ENCODE data around the gene CALHM1. TPM values are rescaled to one million over a fixed set of nuclear protein-coding genes. Genes with fewer than 3 reads are reported as not detected.
"Not testable (repeated sequence)": the region's sequence is repeated elsewhere in the genome, so short reads cannot be mapped to it uniquely, and the experiment has no call there.

Gene CALHM1
- total RNA-seq, 1 donor from 2014 or later, result not detected

DNA sequence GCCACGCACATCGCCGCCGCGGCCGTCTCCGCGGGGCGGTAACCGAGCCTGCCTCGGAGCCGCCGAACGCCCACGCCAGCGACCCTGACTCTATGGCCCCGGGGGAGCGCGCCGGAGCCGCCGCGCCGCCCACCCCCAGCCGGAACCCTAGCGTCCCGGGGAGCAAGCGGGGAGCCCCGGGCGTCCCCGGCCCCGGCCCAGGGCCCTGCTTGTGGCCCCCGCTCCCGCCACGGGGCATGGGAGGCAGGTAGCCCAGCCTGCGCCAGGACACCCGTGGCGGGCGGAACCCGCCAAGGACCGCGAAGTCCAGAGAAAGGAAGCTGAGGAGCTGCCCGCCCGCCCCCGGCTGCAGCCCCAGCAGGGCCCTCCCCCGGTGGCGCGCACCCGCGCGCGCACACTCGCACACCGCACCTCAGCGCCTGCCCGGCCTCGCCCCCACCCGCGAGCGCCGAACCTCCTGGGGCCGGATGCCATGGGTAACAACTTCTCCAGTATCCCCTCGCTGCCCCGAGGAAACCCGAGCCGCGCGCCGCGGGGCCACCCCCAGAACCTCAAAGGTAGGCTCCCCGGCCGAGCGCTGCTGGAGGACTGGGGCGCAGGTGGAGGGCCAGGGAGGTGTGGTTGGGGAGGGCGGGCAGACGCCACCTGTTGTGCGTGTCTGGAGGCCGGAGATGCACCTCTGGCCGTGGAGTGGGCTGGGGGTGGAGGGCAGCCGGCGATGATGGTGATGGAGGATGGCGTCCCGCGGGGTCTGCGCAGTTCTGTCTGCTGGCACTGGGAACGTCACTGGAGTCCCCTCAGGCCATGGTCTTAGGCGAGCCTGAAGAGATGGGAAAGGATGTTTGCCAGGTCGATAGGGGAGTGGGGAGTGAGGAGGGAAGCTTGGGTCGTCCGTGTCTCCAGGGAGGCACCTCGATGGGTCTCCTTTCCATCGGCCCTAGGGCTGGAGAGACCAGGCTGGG lies 35.5 kb upstream of the CALHM1 start:
- TF ChIP-seq CTCF (conservative IDR thresholded peaks at IDR 0.05; ENCODE audit: low read depth, low read length), result no peak
- peak overlapping the region; percentile 40 for H3K4me3 ChIP-seq (ENCODE audit: low read depth, low read length)
- DNase-seq (ENCODE audit: low read depth), result no peak

DNA sequence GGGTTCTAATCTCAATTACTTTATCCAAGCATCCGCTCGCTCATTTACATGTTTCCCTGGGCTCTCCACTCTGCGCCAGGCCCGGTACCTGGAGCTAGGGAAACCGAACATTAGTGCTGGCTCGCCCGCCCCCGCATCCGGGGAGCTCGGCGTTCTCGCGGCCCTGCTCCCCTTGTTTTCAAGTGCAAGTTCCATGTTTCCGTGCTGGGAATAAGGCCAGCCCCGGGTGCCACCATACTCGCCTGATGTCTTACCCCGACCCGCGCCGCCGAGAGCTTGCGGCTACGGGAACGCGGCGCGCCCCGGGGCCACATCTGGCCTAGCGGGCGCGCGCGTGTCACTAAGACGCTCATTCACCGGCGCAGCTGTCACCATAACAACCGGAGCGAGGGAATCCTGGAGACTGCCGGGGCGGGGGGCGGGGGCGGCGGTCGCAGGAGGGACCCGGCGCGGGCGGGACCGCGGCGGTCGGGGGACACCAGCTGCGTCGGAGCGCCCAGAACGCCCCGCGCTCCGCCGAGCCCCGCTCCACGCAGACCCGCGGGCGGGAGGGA lies 34.7 kb upstream of the CALHM1 start, which contains the start of gene NEURL1:
NEURL1 (plus strand) TSS at position 344 of the 554 bp plus-strand sequence. CDS start 683 bp downstream, outside the sequence.
- H3K4me3 ChIP-seq (ENCODE audit: low read depth, low read length), result peak within 1 kb of the TSS; percentile 40
- no peak for TF ChIP-seq CTCF (conservative IDR thresholded peaks at IDR 0.05; ENCODE audit: low read depth, low read length)
- no peak for DNase-seq (ENCODE audit: low read depth)

DNA sequence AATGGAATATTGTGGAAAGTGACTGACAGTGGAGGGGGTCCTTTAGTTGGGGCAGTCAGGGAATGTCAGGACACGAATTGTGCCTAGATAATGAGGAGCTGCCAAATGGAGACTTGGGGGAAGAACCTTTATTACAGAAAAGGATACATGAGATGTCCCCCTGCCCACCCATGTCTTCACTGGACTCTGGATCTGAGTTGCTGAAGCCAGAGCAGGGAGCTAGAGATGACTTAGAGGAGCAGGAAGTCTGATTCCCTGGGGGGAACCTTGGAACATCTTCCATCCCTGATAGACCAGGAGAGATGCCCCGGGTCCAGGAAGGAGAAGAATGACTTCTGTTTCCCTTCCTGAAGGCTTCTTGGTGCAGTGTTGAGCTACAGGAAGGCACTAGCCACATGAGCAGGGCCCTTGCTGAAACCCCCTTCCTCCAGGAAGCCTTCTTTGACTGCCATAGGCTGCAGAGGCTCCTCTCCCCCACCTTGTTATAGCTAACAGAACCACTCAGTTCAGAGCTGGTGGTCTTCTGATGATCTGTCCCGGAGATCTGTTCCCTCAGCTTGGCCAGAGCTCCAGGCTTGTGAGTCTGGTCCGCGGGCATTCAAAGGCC lies 34.1 kb upstream of the CALHM1 start:
- H3K4me3 ChIP-seq (ENCODE audit: low read depth, low read length), result no peak overlapping the region
- TF ChIP-seq CTCF (conservative IDR thresholded peaks at IDR 0.05; ENCODE audit: low read depth, low read length), result no peak
- DNase-seq (ENCODE audit: low read depth), result no peak

DNA sequence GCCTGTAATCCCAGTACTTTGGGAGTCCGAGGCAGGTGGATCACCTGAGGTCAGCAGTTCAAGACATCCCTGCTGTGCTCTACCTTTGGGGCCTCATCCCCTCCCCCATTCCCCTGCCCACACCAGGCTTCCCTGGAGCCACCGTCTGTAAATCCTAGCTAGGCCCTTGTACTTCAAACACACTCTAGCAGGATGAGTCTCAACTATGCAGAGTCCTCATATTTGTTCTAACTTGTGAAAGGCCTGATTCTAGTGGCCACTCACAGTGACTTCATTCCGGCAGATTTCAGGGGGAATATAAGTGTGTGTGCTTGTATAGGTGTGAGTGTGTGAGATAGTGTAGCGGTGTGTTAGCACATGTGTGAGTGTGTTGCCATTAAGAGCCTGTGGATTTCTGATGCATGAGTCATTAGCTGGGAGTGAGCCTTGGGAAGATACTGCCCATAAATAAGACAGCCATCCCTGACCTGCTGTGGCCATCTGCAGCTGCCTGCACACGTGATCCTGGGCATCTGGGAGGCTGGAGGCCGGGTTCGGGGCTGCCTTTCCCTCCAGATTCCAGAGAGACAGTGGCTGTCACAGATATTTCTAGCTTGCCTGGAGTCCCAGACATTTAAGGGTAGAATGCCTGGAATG lies 33.1 kb upstream of the CALHM1 start:
- peak; percentile 69 for DNase-seq (ENCODE audit: low read depth)
- no peak for TF ChIP-seq CTCF (conservative IDR thresholded peaks at IDR 0.05; ENCODE audit: low read depth, low read length)

DNA sequence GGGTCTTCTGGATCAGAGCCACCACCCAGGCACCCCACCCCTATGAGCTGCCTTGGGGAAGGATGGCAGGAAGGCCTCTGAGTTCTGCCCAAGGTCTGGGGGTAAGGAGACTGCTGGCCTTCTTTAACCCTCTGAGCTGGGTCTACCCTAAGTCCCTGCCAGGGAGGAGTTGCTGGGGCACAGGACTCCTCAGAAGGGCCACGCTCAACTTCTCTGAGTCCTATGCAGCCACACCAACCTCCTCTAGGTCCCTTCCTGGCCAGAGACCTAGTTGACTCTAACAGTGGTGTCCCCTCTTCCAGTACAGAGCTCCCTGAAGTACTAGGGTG lies 32.2 kb upstream of the CALHM1 start:
- no peak for TF ChIP-seq CTCF (conservative IDR thresholded peaks at IDR 0.05; ENCODE audit: low read depth, low read length)
- no peak for DNase-seq (ENCODE audit: low read depth)
- H3K4me3 ChIP-seq (ENCODE audit: low read depth, low read length), result no peak overlapping the region

More for the DNA sequence above, 33.1 kb upstream of the CALHM1 start:
- no peak overlapping the region for H3K4me3 ChIP-seq (ENCODE audit: low read depth, low read length)

DNA sequence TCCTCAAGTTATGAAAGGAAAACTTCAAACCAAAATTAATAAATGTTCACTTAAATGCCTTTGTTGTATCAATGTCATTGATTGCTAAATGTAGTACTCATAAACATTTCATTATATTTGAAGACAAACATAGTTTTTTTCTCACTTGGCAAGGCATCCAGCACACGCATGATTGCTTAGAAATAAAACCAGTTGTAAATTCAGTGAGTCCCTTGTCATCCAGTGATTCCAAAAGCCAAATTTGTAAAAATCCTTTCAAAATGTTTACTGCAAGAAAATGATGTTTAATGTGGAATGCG lies 28.7 kb upstream of the CALHM1 start:
- H3K4me3 ChIP-seq (ENCODE audit: low read depth, low read length), result no peak overlapping the region
- DNase-seq (ENCODE audit: low read depth), result no peak
- no peak for TF ChIP-seq CTCF (conservative IDR thresholded peaks at IDR 0.05; ENCODE audit: low read depth, low read length)

DNA sequence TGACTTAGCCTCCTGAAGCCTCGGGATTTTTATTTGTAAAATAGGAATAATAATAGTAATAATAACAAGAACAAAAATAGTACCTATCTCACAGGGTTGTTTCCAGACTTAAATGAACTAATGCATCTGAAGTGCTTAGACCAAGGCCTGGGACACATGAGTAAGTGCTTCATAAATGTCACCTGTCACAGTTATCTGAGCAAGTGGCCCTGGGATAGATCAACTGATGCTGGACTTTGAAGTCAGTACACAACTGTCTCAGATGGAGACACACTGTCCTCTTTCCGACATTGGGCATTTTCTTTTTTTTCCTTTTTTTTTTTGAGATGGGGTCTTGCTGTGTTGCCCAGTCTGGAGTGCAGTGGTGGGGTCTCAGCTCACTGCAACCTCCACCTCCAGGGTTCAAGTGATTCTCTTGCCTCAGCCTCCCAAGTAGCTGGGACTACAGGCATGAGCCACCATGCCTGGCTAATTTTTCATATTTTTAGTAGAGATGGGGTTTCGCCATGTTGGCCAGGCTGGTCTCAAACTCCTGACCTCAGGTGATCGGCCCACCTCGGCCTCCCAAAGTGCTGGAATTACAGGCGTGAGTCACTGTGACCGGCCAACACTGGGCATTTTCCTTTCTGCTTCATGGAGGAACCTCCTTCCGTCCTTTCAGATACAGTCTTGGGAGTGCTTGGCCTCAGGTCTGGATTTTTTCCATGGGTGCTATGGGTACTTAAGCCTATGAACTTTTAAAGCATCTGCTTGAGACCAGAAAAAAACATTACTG lies 28.1 kb upstream of the CALHM1 start:
- not testable (repeated sequence) for DNase-seq (ENCODE audit: low read depth); H3K4me3 ChIP-seq (ENCODE audit: low read depth, low read length)

Data from epithelial cell of proximal tubule (primary cell).